Heart left ventricle (tissue), 13 donors: ENCODE data around the gene CEP128.

ENCODE experiments used
- POLR2A ChIP-seq, 2 donors: fragments of 450-650 bp; IDR thresholded peaks; one replicate each; pipeline ENCODE4 v1.6.1; 2017; ENCODE audit warnings: antibody characterized with exemption in 2 of 2, mild to moderate bottlenecking in 2 of 2, moderate library complexity in 2 of 2
- TF ChIP-seq, protein P1 (sequence below), 12 donors: fragments of 200-600 bp; sonication (generic) in 4 of 12; IDR thresholded peaks; one replicate each; pipeline versions ENCODE4 v1.5.0 to v1.8.0; 2018 to 2022; ENCODE audit warnings: antibody characterized with exemption in 12 of 12, mild to moderate bottlenecking in 5 of 12
- donor health status: ischemic (EF 13 %, LVEDD 7.1; RV severe dilation, severe dysfunction).
- donor health status: DM: no; HTN: yes; CAD: no.
- donor health status: DM: no; HTN: no; CAD: no.
- donor health status: ischemic (EF 25% LVEDD 6.9; RV normal size, moderate dysfunction).
- donor health status: ischemic (EF 25% LVEDD 5.7; RV mildly dilated, moderate dysfunction).
- donor health status: ischemic (EF 35%, LVEDD 5.7; RV mildly dilated, moderate dysfunction).
- donor health status: nonischemic (EF 11% LVEDD 7.7; RV severe dilation, severe dysfunction).
- donor health status: DM: yes; HTN: yes; CAD: no.
- donor health status: PGD.
- donor health status: ischemic (EF 29% LVEDD 5.4; RV normal size, mild dysfunction).
- donor health status: nonischemic (EF 23%, LVEDD 6.1; RV moderate dilation, normal function).

DNA sequence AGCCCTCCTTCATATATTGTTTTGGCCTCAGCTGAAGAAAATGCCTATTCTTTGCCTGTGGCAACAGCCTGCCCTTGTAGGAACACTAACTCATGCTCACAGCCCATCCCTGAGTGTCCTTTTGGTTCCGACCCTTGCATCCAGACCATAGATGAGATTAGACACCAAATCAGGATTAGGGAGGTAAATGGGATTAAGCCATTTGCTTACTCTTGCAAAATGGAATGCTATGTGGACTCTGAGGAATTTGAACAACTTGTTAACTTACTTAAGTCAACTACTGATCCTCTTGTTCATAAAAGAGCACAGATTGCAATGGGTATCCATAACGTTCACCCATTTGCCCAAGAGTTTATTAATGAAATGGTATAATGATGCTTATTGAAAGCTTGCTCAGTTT lies 41.2 kb upstream of the CEP128 start:
- no peak for TF ChIP-seq POLR2A (IDR thresholded peaks at IDR 0.05)
- TF ChIP-seq, protein P1, sequence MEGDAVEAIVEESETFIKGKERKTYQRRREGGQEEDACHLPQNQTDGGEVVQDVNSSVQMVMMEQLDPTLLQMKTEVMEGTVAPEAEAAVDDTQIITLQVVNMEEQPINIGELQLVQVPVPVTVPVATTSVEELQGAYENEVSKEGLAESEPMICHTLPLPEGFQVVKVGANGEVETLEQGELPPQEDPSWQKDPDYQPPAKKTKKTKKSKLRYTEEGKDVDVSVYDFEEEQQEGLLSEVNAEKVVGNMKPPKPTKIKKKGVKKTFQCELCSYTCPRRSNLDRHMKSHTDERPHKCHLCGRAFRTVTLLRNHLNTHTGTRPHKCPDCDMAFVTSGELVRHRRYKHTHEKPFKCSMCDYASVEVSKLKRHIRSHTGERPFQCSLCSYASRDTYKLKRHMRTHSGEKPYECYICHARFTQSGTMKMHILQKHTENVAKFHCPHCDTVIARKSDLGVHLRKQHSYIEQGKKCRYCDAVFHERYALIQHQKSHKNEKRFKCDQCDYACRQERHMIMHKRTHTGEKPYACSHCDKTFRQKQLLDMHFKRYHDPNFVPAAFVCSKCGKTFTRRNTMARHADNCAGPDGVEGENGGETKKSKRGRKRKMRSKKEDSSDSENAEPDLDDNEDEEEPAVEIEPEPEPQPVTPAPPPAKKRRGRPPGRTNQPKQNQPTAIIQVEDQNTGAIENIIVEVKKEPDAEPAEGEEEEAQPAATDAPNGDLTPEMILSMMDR (IDR thresholded peaks at IDR 0.05) = no peak
